Smooth muscle cell (in vitro differentiated cells): ENCODE results near the gene ARHGAP6. TPM values are rescaled to one million over a fixed set of nuclear protein-coding genes. Genes with fewer than 3 reads are reported as not detected.

Source experiments
- DNase-seq: peaks from one replicate; lab custom pipeline; 2025; ENCODE audit not compliant: unreplicated experiment; lab: John Stamatoyannopoulos, UW
- H2AFZ ChIP-seq: fragments of 200-600 bp; sonication (generic); 2 replicates; pipeline ENCODE4 v1.6.0; 2016; ENCODE audit warnings: antibody characterized with exemption, low read depth, mild to moderate bottlenecking
- H3F3A ChIP-seq: fragments of 200-600 bp; sonication (generic); 2 replicates; pipeline ENCODE4 v1.6.0; 2017; ENCODE audit warnings: antibody characterized with exemption, low read depth
- H3K27ac ChIP-seq: fragments of 200-600 bp; sonication (generic); 2 replicates; pipeline ENCODE4 v1.5.1; 2016; ENCODE audit warnings: low read depth, mild to moderate bottlenecking
- H3K27me3 ChIP-seq: fragments of 200-600 bp; sonication (generic); 2 replicates; pipeline ENCODE4 v1.6.1; 2016; ENCODE audit warnings: low read depth, mild to moderate bottlenecking
- H3K36me3 ChIP-seq: fragments of 200-600 bp; sonication (generic); 2 replicates; pipeline ENCODE4 v1.5.1; 2016; ENCODE audit warnings: low read depth
- H3K4me1 ChIP-seq: fragments of 200-600 bp; sonication (generic); 2 replicates; pipeline ENCODE4 v1.5.1; 2016; ENCODE audit warnings: low read depth
- H3K4me2 ChIP-seq: fragments of 200-600 bp; sonication (generic); 2 replicates; pipeline ENCODE4 v1.6.0; 2016; ENCODE audit warnings: mild to moderate bottlenecking
- H3K4me3 ChIP-seq: fragments of 200-600 bp; sonication (generic); 2 replicates; pipeline ENCODE4 v1.5.1; 2016; ENCODE audit warnings: mild to moderate bottlenecking
- H3K79me2 ChIP-seq: fragments of 200-600 bp; sonication (generic); 2 replicates; pipeline ENCODE4 v1.6.0; 2016; ENCODE audit warnings: low read depth, mild to moderate bottlenecking
- H3K9ac ChIP-seq: fragments of 200-600 bp; sonication (generic); 2 replicates; pipeline ENCODE4 v1.6.0; 2016; ENCODE audit warnings: low read depth
- H3K9me3 ChIP-seq: fragments of 200-600 bp; sonication (generic); replicated peaks from 2 replicates; pipeline ENCODE4 v1.5.1; 2016; ENCODE audit warnings: low read depth
- H4K20me1 ChIP-seq: fragments of 200-600 bp; sonication (generic); 2 replicates; pipeline ENCODE4 v1.6.0; 2016; ENCODE audit warnings: low read depth
- CTCF ChIP-seq: fragments of 200-600 bp; sonication (generic); IDR thresholded peaks from 2 replicates; pipeline ENCODE4 v1.5.1; 2017; ENCODE audit warnings: borderline replicate concordance, mild to moderate bottlenecking, antibody characterized with exemption; ENCODE audit not compliant: insufficient read depth, poor library complexity, severe bottlenecking
- WGBS: methylation state at CpG from one replicate; pipeline ENCODE4 v1.1.7; 2016; ENCODE audit warnings: low lambda C conversion rate; 5-methylcytosine and 5-hydroxymethylcytosine counted together
- polyA plus RNA-seq: library from polyadenylated mRNA; unstranded; fragments of >200 nt; fragmentation: Nextera tagmentation; extraction: Ambion mirVana; gene quantifications from 2 replicates; pipeline ENCODE4 v1.2.1, GENCODE V29; 2016
- total RNA-seq: library from RNA; depleted of rRNA; stranded (reverse); fragments of >200 nt; gene quantifications from 2 replicates; pipeline ENCODE4 v1.2.3, GENCODE V29; 2014

ARHGAP6 gene
- total and polyA plus RNA-seq, 2 experiments from 2014 or later: 0.55 to 0.90 TPM

DNA sequence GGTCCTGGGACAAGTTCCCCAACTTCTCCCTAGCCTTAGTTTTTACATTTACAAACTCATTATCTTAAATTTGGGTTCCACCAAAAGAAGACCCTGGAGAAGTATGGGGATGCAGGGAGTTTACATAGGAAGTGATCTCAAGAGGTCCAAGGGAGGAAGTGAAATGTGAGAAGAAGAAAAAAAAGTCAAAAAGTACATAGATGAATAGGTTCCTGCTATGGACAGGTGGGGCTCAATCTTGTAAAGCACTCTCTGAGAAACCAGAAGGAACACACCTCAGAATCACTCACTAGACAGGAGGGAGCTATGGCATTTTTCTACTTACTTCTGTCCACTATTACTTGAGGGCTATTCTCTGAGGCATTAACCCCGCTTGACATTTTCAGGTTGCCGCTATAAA, 56.6 kb downstream of the ARHGAP6 start:
- no peak overlapping the region for H3K27ac ChIP-seq
- no peak overlapping the region for H3K4me2 ChIP-seq
- no peaks in the 10 kb centered on the region for H3F3A ChIP-seq
- no peak overlapping the region for H2AFZ ChIP-seq
- H3K36me3 ChIP-seq: no peaks in the 10 kb centered on the region
- no peaks in the 10 kb centered on the region for H4K20me1 ChIP-seq
- no peaks in the 10 kb centered on the region for H3K27me3 ChIP-seq
- TF ChIP-seq CTCF: no peak
- H3K4me3 ChIP-seq: no peak overlapping the region
- H3K79me2 ChIP-seq: no peaks in the 10 kb centered on the region
- H3K9ac ChIP-seq: no peak overlapping the region
- H3K9me3 ChIP-seq: peaks cover 5% of the 10 kb centered on the region
- 67% methylated on average over 2 of the region's 2 CpGs for WGBS
- no peaks in the 10 kb centered on the region for H3K4me1 ChIP-seq
- DNase-seq: no peak

DNA sequence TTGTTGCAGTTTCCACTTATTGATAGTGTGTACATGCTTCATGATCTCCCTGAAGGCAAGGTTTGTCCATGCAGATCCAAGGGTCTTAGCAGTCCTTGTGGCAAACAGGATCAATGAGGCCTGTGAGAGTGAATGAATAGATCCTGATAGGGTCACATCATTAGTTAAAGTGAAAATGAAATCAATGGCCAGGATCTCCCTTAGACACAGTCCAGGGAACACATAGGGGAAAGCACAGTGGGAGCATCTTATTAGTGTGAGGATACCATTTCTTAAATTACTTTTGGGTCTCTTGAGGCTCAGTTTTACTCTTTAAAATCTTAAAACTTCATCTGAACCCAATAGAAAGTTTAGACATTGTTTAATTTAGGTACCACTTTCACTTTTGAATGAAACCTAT, 59.3 kb downstream of the ARHGAP6 start:
- no peak for DNase-seq
- no peaks in the 10 kb centered on the region for H4K20me1 ChIP-seq
- no peak overlapping the region for H3K4me2 ChIP-seq
- no peak for TF ChIP-seq CTCF
- no peaks in the 10 kb centered on the region for H3F3A ChIP-seq
- H3K4me3 ChIP-seq: no peak overlapping the region
- no peak overlapping the region for H3K9ac ChIP-seq
- H3K36me3 ChIP-seq: no peaks in the 10 kb centered on the region
- peaks cover 5% of the 10 kb centered on the region for H3K9me3 ChIP-seq
- no peaks in the 10 kb centered on the region for H3K27me3 ChIP-seq
- no peak overlapping the region for H3K27ac ChIP-seq
- no peak overlapping the region for H2AFZ ChIP-seq
- no peaks in the 10 kb centered on the region for H3K4me1 ChIP-seq
- H3K79me2 ChIP-seq: no peaks in the 10 kb centered on the region

DNA sequence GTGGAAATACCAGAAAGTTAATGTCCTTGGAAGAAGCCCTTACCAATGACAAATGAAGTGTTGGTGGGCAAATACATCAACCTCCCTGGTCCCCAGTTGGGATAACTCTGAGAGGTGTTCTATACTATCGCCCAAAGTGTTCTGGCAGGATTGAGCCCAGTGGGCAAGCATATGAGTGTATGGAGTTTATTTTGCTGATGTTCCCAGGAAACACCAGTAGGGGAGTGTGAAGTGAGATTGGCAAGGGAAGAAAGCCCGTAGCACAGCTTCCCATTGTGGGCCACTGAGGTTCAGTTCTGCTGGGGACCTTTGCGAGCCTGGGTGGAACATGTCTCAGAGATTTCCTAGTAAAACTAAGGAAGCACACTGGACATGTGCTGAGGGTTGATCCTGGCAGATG, 65.1 kb downstream of the ARHGAP6 start:
- H3K36me3 ChIP-seq: no peaks in the 10 kb centered on the region
- H3K27ac ChIP-seq: no peak overlapping the region
- no peaks in the 10 kb centered on the region for H3F3A ChIP-seq
- no peaks in the 10 kb centered on the region for H3K4me1 ChIP-seq
- no peak overlapping the region for H2AFZ ChIP-seq
- no peaks in the 10 kb centered on the region for H3K9me3 ChIP-seq
- H3K4me2 ChIP-seq: no peak overlapping the region
- no peaks in the 10 kb centered on the region for H3K27me3 ChIP-seq
- WGBS: 78% methylated on average over 3 of the region's 3 CpGs
- H3K4me3 ChIP-seq: no peak overlapping the region
- DNase-seq: no peak
- no peak overlapping the region for H3K9ac ChIP-seq
- no peaks in the 10 kb centered on the region for H3K79me2 ChIP-seq
- H4K20me1 ChIP-seq: no peaks in the 10 kb centered on the region
- no peak for TF ChIP-seq CTCF

GRCh38 chrX:11597479-11597878, 68.2 kb downstream of the ARHGAP6 start:
- no peak for TF ChIP-seq CTCF
- H3K9me3 ChIP-seq: no peaks in the 10 kb centered on the region
- WGBS: 83% methylated on average over 2 of the region's 2 CpGs
- no peak overlapping the region for H3K4me3 ChIP-seq
- no peak for DNase-seq
- no peak overlapping the region for H2AFZ ChIP-seq
- H3K27me3 ChIP-seq: no peaks in the 10 kb centered on the region
- H3K27ac ChIP-seq: no peak overlapping the region
- H3K4me2 ChIP-seq: no peak overlapping the region
- no peaks in the 10 kb centered on the region for H3K36me3 ChIP-seq
- no peak overlapping the region for H3K9ac ChIP-seq
- no peaks in the 10 kb centered on the region for H4K20me1 ChIP-seq
- H3F3A ChIP-seq: no peaks in the 10 kb centered on the region
- no peaks in the 10 kb centered on the region for H3K79me2 ChIP-seq
- no peaks in the 10 kb centered on the region for H3K4me1 ChIP-seq
